Fibroblast of mammary gland (primary cell): Measurements from ENCODE around the gene HTT-AS.

Experiments used
- DNase-seq: peaks from one replicate; pipeline ENCODE4 v3.0.0-alpha.2; 2010; ENCODE audit warnings: low read depth
- H3K4me3 ChIP-seq: 2 replicates; pipeline ENCODE4 v1.5.1; 2011; ENCODE audit warnings: low read depth, mild to moderate bottlenecking, low read length, moderate library complexity; ENCODE audit not compliant: control insufficient read depth
- TF ChIP-seq, protein P1 (sequence below): conservative IDR thresholded peaks from 2 replicates; pipeline ENCODE4 v1.5.1; 2011; ENCODE audit warnings: low read depth, low read length, inconsistent platforms; ENCODE audit not compliant: control insufficient read depth, insufficient read depth

Gene HTT-AS

GRCh38 chr4:3021627-3022026, 52.7 kb downstream of the HTT-AS start:
- no peak for DNase-seq
- no peak overlapping the region for H3K4me3 ChIP-seq
- TF ChIP-seq, protein P1, sequence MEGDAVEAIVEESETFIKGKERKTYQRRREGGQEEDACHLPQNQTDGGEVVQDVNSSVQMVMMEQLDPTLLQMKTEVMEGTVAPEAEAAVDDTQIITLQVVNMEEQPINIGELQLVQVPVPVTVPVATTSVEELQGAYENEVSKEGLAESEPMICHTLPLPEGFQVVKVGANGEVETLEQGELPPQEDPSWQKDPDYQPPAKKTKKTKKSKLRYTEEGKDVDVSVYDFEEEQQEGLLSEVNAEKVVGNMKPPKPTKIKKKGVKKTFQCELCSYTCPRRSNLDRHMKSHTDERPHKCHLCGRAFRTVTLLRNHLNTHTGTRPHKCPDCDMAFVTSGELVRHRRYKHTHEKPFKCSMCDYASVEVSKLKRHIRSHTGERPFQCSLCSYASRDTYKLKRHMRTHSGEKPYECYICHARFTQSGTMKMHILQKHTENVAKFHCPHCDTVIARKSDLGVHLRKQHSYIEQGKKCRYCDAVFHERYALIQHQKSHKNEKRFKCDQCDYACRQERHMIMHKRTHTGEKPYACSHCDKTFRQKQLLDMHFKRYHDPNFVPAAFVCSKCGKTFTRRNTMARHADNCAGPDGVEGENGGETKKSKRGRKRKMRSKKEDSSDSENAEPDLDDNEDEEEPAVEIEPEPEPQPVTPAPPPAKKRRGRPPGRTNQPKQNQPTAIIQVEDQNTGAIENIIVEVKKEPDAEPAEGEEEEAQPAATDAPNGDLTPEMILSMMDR = no peak

- DNase-seq = no peak
- no peak overlapping the region for H3K4me3 ChIP-seq
- TF ChIP-seq, protein P1 = no peak
Measured at GRCh38 chr4:3021127-3021526, 53.2 kb downstream of the HTT-AS start.

DNA sequence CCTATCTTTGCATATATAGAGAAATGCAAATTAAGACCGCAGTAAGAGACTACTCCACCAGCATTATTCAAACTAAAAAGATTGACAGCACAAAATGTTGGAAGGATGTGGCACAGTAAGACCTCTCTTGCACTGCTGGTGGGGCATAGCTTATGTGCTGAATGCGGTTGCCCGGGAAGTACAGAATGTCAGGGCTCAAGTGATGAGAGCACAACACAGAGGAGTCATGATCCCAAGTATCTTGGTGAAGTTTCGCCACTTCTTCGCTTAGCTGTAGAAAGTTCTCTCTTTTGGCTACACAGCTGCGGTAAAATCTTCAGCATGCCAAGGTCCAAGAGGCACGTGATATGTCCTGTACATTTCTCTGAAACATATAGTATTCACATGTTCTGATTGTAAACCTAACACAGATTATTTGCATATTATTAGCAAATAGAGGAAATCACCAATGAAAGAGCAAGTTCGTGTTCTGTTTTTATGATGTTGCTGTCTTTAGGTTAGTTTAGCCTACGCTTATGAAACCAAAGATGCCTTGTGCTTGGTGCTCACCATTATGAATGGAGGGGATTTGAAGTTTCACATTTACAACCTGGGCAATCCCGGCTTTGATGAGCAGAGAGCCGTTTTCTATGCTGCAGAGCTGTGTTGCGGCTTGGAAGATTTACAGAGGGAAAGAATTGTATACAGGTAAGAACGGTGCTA, 55.0 kb downstream of the HTT-AS start:
- DNase-seq = no peak
- no peak overlapping the region for H3K4me3 ChIP-seq
- TF ChIP-seq, protein P1 = no peak

DNA sequence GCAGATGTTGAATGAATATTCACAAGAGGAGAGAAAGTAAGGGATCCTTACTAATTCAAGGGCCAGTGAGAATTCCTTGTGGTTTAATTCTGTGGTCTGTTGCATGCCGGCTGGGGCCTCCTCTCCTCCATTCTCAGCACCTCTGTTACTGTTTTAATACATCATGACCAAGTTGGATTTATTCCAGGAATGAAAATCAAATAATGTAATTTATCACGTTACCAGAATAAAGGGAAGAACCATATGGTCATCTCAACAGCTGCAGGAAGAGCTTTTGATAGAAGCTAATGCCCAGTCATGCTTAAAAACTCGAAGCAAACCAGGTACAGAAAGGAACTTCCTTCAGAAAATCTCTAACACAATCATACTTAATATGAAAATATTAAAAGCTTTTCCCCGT, 56.8 kb downstream of the HTT-AS start:
- DNase-seq = no peak
- no peak overlapping the region for H3K4me3 ChIP-seq
- TF ChIP-seq, protein P1 = no peak

- H3K4me3 ChIP-seq = no peak overlapping the region
- TF ChIP-seq, protein P1 = no peak
- no peak for DNase-seq
Measured at GRCh38 chr4:3016961-3017360, 57.4 kb downstream of the HTT-AS start.

DNA sequence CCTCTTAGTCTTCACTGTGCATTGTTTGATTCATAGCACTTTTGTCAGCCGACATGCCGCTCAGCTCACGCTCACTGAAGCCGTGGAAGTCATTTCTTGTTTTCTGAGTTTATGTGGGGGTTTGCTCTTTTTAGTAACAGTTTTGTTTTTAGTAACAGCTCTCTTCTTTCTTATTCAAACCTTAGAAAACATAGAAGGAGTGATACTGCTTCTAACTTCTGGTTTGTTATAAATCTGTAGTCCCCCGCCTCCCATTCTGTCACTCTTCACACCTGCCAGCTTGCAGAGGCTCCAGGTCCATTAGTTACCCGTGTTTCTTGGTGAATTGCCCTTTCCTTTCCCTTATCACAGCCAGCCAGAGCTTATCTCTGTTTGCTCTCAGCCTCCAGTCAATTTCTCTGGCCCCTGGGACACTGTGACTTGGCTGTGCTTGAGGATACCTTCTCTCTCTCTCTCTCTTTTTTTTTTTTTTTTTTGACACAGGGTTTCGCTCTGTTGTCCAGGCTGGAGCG, 60.4 kb downstream of the HTT-AS start:
- TF ChIP-seq, protein P1 = no peak

More for the DNA sequence above, 60.4 kb downstream of the HTT-AS start:
- DNase-seq = no peak
- no peak overlapping the region for H3K4me3 ChIP-seq
